HG03378 (cell line): ENCODE results near the gene MEGF11.

Experiments
- ATAC-seq: cut with Tn5 transposase; IDR thresholded peaks from one replicate; pipeline ENCODE4 v1.9.1; 2021; ENCODE audit warnings: mild to moderate bottlenecking, moderate library complexity; ENCODE audit not compliant: unreplicated experiment

MEGF11 gene

GRCh38 chr15:66151809-66152208, 101.7 kb downstream of the MEGF11 start:
- no peak for ATAC-seq

- ATAC-seq = no peak
Measured at GRCh38 chr15:66149871-66150270, 103.7 kb downstream of the MEGF11 start.

- no peak for ATAC-seq
Measured at GRCh38 chr15:66148187-66148586, 105.4 kb downstream of the MEGF11 start.

GRCh38 chr15:66147440-66147839, 106.1 kb downstream of the MEGF11 start:
- ATAC-seq = no peak

GRCh38 chr15:66145726-66146182, 107.8 kb downstream of the MEGF11 start:
- no peak for ATAC-seq

GRCh38 chr15:66144978-66145725, 108.4 kb downstream of the MEGF11 start:
- no peak for ATAC-seq

GRCh38 chr15:66142285-66142684, 111.3 kb downstream of the MEGF11 start:
- ATAC-seq = no peak

GRCh38 chr15:66139591-66140207, 113.9 kb downstream of the MEGF11 start:
- ATAC-seq = no peak

- ATAC-seq = no peak
Measured at GRCh38 chr15:66138892-66139590, 114.5 kb downstream of the MEGF11 start.

GRCh38 chr15:66138096-66138783, 115.3 kb downstream of the MEGF11 start:
- ATAC-seq = no peak

- ATAC-seq = no peak
Measured at GRCh38 chr15:66136948-66137347, 116.6 kb downstream of the MEGF11 start.

GRCh38 chr15:66135664-66136063, 117.9 kb downstream of the MEGF11 start:
- ATAC-seq = no peak

GRCh38 chr15:66134284-66134683, 119.3 kb downstream of the MEGF11 start:
- no peak for ATAC-seq

GRCh38 chr15:66133247-66133885, 120.2 kb downstream of the MEGF11 start:
- ATAC-seq = no peak

GRCh38 chr15:66132251-66132816, 121.2 kb downstream of the MEGF11 start:
- ATAC-seq = no peak

GRCh38 chr15:66131831-66132230, 121.7 kb downstream of the MEGF11 start:
- ATAC-seq = no peak

GRCh38 chr15:66131200-66131599, 122.3 kb downstream of the MEGF11 start:
- no peak for ATAC-seq

- ATAC-seq = no peak
Measured at GRCh38 chr15:66130496-66131034, 123.0 kb downstream of the MEGF11 start.

- no peak for ATAC-seq
Measured at GRCh38 chr15:66129586-66129985, 124.0 kb downstream of the MEGF11 start.

GRCh38 chr15:66128116-66128680, 125.4 kb downstream of the MEGF11 start:
- ATAC-seq = no peak
